AG09309 (cell line): ENCODE data around the gene GLG1.

Experiments
- DNase-seq: peaks from one replicate; pipeline ENCODE4 v3.0.0-alpha.2; 2010; ENCODE audit warnings: low read depth
- H3K4me3 ChIP-seq: 2 replicates; pipeline ENCODE4 v1.5.1; 2011; ENCODE audit warnings: mild to moderate bottlenecking, low read depth, low read length, moderate library complexity; ENCODE audit not compliant: control insufficient read depth
- CTCF ChIP-seq: IDR thresholded peaks from 2 replicates; pipeline ENCODE4 v1.5.1; 2011; ENCODE audit warnings: mild to moderate bottlenecking, low read depth, low read length, inconsistent platforms; ENCODE audit not compliant: insufficient read depth, control insufficient read depth; ENCODE audit errors: missing control alignments

Gene GLG1

DNA sequence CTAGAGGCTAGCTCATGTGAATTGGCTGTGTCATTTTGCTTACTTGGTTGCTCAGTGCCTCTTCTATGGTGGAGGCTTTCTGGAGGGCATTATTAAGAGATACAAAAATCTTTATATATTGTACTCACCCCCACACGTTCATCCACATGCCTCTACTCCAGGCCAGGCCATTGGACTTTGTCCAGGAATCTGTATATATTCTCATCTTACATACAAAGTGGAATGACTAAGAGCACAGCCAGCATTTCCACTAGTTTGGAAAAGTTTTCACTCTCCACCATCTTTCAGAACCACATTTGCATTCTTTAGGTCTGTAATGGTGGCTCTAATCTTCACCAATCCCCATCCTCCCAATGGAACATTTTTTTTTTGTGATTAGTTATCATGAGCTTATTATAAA is 4.8 kb upstream of the GLG1 start:
- DNase-seq = no peak
- TF ChIP-seq CTCF = no peak

DNA sequence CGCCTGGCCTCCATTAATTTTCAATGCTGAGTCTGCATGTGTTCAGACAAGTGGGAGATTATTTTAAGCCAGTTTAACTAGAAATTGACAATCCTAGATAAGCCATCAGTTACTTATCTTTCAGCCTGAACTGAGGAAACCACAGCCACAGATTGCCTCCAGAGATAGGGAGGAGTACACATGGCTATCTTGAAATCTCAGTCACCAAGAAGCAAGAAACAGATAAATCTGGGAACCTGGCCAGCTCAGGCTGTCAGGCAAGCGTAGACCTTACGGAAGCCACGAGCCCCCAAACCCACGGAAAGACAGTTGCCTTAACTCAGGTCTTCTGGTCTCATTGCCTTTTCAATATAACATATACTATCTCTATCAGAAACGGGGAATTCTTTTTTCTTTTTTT is 2.0 kb upstream of the GLG1 start:
- H3K4me3 ChIP-seq = no peak overlapping the region
- TF ChIP-seq CTCF = no peak
- DNase-seq = no peak

More for the DNA sequence above, 4.8 kb upstream of the GLG1 start:
- no peak overlapping the region for H3K4me3 ChIP-seq

DNA sequence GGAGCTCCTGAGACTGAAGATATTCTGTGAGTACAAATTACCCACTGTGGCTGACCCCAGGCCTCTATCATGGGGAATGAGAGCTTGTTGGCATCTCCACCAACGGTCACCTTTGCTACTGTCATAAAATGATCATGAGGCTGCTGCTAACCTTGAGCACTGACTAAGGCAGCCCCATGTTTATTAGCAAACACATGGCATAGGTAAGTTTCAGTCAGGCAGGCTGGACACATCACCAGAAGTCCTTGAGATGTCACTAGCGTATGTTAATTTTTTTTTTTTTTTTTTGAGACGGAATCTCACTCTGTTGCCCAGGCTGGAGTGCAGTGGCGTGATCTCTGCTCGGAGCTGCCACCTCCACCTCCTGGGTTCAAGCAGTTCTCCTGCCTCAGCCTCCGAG is 1.5 kb upstream of the GLG1 start:
- no peak for DNase-seq
- H3K4me3 ChIP-seq = no peak overlapping the region
- TF ChIP-seq CTCF = no peak

- no peak for DNase-seq
- TF ChIP-seq CTCF = no peak
- no peak overlapping the region for H3K4me3 ChIP-seq
Observed at GRCh38 chr16:74607962-74608356, 1.0 kb upstream of the GLG1 start.

GRCh38 chr16:74607310-74607961 is 522 bp upstream of the GLG1 start:
- TF ChIP-seq CTCF = no peak
- DNase-seq = no peak
- H3K4me3 ChIP-seq = peak overlapping the region; percentile 94

- H3K4me3 ChIP-seq = peak overlapping the region; percentile 94
- TF ChIP-seq CTCF = no peak
- DNase-seq = no peak
Observed at GRCh38 chr16:74605746-74606520, 981 bp downstream of the GLG1 start.
